Chondrocyte (in vitro differentiated cells): Measurements from ENCODE around the gene PTPN21. TPM values are rescaled to one million over a fixed set of nuclear protein-coding genes. Genes with fewer than 3 reads are reported as not detected.

Experiments
- DNase-seq: peaks from one replicate; pipeline ENCODE4 v3.0.0; 2021; ENCODE audit warnings: mixed read lengths, low spot score
- H3K27ac Mint-ChIP-seq: one replicate; pipeline ENCODE4 v1.8.0; 2021; ENCODE audit warnings: mild to moderate bottlenecking, moderate library complexity, mixed read lengths; ENCODE audit not compliant: unreplicated experiment
- H3K27me3 Mint-ChIP-seq: 2 replicates; pipeline ENCODE4 v1.8.0; 2021; ENCODE audit warnings: low read depth, mixed read lengths
- H3K36me3 Mint-ChIP-seq: 2 replicates; pipeline ENCODE4 v1.8.0; 2021; ENCODE audit warnings: low read depth, mixed read lengths
- H3K4me1 Mint-ChIP-seq: 2 replicates; pipeline ENCODE4 v1.8.0; 2021; ENCODE audit warnings: low read depth, mild to moderate bottlenecking, mixed read lengths
- H3K4me3 Mint-ChIP-seq: one replicate; pipeline ENCODE4 v1.8.0; 2021; ENCODE audit warnings: mild to moderate bottlenecking, moderate library complexity, mixed read lengths; ENCODE audit not compliant: unreplicated experiment
- H3K9me3 Mint-ChIP-seq: 2 replicates; pipeline ENCODE4 v1.8.0; 2021; ENCODE audit warnings: low read depth, mixed read lengths
- total RNA-seq: library from RNA; stranded (reverse); gene quantifications from 3 replicates; pipeline ENCODE4 v1.2.1, GENCODE V29; 2021
- TF ChIP-seq, protein P1 (sequence below): fragments of 200-600 bp; sonication (generic); IDR thresholded peaks from 2 replicates; pipeline ENCODE4 v1.5.0; 2021; ENCODE audit warnings: antibody characterized with exemption, mild to moderate bottlenecking, moderate library complexity

PTPN21 gene
- total RNA-seq, 1 donor from 2014 or later: 40.0 TPM

DNA sequence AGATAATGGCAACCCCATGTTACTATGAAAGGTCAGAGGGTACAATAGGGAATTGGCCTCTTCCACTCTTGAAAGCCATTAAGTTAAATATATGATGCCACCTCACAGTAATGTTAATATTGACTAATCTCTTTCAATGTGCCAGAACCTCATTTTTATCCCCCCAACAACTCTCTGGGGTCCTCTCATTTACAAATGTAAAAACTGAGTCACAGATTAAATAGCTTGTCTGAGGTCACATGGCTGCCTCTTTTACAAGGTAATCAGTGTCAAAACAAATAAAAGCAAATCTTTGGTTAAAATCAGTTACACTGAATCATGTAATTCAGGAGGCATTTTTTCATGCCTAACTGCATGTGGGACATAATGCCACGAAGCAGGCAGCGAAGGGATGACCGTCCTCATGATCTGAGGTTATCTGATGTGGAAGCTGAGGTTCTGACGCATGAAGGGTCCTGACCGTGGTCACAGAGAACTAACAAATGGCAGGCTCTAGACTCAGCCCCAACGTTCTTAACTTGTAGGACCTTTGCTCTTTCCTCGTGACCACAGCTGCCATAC is 78.5 kb downstream of the PTPN21 start:
- Mint-ChIP-seq H3K9me3 (no peaks in the 10 kb centered on the region), H3K27me3 (no peaks in the 10 kb centered on the region), H3K4me1 (peaks cover 4% of the 10 kb centered on the region), H3K4me3 (no peak overlapping the region), H3K27ac (no peak overlapping the region), H3K36me3 (peaks cover 24% of the 10 kb centered on the region)
- no peak for DNase-seq
- TF ChIP-seq, protein P1, sequence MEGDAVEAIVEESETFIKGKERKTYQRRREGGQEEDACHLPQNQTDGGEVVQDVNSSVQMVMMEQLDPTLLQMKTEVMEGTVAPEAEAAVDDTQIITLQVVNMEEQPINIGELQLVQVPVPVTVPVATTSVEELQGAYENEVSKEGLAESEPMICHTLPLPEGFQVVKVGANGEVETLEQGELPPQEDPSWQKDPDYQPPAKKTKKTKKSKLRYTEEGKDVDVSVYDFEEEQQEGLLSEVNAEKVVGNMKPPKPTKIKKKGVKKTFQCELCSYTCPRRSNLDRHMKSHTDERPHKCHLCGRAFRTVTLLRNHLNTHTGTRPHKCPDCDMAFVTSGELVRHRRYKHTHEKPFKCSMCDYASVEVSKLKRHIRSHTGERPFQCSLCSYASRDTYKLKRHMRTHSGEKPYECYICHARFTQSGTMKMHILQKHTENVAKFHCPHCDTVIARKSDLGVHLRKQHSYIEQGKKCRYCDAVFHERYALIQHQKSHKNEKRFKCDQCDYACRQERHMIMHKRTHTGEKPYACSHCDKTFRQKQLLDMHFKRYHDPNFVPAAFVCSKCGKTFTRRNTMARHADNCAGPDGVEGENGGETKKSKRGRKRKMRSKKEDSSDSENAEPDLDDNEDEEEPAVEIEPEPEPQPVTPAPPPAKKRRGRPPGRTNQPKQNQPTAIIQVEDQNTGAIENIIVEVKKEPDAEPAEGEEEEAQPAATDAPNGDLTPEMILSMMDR: no peak

DNA sequence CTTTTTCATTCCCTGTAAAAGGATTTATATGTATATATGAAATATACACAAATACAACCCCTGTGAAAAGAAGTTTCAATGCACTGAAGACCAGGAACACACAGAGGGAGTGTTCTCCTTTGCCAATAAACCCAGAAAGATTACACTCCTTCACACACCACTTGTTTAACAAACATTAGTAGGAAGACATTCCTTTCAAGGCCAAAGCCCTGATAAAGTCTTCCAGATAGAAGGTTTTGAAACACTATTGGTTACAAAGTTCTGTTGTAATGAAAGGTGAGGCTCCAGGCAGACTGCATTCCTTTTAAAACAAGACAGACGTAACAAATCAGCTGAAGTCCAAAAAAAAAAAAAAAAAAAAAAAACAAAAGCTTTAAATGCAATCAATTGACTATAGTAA is 81.0 kb downstream of the PTPN21 start:
- Mint-ChIP-seq H3K4me3 (no peak overlapping the region), H3K4me1 (peaks cover 24% of the 10 kb centered on the region), H3K9me3 (no peaks in the 10 kb centered on the region), H3K27me3 (no peaks in the 10 kb centered on the region), H3K27ac (no peak overlapping the region), H3K36me3 (peaks cover 32% of the 10 kb centered on the region)
- no peak for DNase-seq
- TF ChIP-seq, protein P1: no peak

DNA sequence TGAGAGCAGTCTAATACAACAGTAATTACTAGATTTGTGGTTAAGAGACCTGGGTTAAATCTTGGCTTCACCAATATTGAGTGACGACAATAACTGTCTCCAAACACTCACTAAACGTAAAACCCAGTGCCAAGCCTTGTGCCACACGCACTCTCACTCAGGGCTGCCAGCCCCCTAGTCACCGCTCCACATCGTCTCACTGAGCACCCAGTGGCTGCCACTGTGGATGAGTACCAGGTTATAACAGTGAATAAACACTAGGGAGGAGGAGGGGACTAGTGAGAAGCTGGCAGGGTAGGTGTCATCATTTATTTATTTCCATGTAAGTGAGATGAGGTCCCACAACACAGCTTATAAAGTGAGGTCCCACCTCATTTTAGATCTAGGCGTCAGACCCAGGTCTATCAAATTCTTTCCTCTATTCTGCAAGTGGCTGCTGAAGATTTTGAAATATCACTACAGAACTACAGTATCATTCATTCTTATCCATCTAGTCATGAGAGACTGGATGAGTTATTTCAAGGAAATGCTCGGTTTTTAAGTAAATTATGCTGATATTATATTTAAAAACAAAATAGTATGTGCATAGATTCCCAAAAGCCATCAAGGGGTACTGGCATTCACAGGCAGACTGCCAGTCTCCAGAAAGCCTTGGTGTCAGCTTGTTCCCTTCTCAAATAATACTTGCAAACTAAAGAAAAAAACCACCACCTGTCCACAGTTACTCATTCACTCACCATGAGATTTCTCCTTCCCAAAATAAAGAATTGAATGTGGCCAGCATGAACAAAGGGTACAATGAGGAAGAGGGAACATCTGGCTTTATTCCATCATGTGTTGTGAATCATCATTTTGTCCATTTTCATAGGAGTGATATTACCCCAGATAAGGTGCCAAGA is 84.0 kb downstream of the PTPN21 start:
- TF ChIP-seq, protein P1: no peak
- Mint-ChIP-seq H3K27me3 (no peaks in the 10 kb centered on the region), H3K36me3 (peaks cover 36% of the 10 kb centered on the region), H3K4me3 (no peak overlapping the region), H3K9me3 (no peaks in the 10 kb centered on the region), H3K27ac (peak overlapping the region; percentile 4), H3K4me1 (peaks cover 36% of the 10 kb centered on the region)
- DNase-seq: no peak

DNA sequence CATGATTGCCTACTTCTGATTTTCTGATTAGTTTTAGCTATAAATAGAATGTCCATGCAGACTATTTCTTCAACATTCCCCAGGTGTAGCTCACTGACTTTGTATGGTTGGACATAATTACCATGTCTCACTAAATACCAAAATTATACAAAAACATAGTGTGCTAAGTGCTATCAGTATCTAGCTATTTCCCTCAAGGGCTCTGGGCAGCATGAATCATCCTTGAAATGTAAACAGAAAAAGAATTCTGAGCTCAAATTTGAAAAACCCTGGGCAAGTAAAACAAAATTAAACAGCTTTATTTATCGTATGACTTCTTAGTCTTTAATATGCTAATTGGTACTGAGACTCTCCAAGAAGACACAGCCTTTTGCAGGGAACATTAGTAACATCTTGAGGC is 86.4 kb downstream of the PTPN21 start:
- H3K36me3 Mint-ChIP-seq: peaks cover 38% of the 10 kb centered on the region
- no peak overlapping the region for H3K4me3 Mint-ChIP-seq
- H3K27me3 Mint-ChIP-seq: no peaks in the 10 kb centered on the region
- H3K27ac Mint-ChIP-seq: peak overlapping the region; percentile 66
- no peaks in the 10 kb centered on the region for H3K9me3 Mint-ChIP-seq
- TF ChIP-seq, protein P1: no peak
- H3K4me1 Mint-ChIP-seq: peaks cover 36% of the 10 kb centered on the region
- DNase-seq: no peak

DNA sequence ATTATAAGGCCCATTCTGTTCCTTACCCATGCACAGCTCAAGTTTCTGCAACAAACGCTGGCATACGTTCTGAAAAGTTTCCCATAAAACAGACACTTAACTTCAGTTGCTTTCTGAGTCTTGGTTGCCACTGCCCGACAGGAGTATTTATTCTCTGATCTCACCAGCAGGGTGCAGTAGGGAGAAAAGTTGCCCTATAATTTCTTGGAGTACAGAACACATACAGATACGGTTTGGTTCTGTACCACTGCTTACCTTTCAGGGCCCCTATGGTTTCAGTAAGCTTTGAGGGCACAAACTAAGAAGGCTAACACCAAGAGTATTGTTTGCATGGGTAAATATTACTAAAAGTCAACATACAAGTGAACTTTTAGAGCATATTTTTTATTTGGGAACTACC is 91.5 kb downstream of the PTPN21 start:
- Mint-ChIP-seq H3K36me3 (peaks cover 52% of the 10 kb centered on the region), H3K27me3 (no peaks in the 10 kb centered on the region), H3K4me3 (no peak overlapping the region), H3K4me1 (peaks cover 8% of the 10 kb centered on the region), H3K27ac (no peak overlapping the region), H3K9me3 (peaks cover 26% of the 10 kb centered on the region)
- no peak for DNase-seq
- TF ChIP-seq, protein P1: peak; percentile 55
